Purkinje cell (primary cell): Measurements from ENCODE around the gene DAPK1. TPM values are rescaled to one million over a fixed set of nuclear protein-coding genes. Genes with fewer than 3 reads are reported as not detected.

Experiments used
- polyA plus RNA-seq: library from polyadenylated mRNA; unstranded; fragments of >200 nt; fragmentation: Nextera tagmentation; gene quantifications from 2 replicates; pipeline ENCODE4 v1.2.1, GENCODE V29; 2014

The DAPK1 gene
- 8.3 and 12.6 TPM in 2 replicates for polyA plus RNA-seq

DNA sequence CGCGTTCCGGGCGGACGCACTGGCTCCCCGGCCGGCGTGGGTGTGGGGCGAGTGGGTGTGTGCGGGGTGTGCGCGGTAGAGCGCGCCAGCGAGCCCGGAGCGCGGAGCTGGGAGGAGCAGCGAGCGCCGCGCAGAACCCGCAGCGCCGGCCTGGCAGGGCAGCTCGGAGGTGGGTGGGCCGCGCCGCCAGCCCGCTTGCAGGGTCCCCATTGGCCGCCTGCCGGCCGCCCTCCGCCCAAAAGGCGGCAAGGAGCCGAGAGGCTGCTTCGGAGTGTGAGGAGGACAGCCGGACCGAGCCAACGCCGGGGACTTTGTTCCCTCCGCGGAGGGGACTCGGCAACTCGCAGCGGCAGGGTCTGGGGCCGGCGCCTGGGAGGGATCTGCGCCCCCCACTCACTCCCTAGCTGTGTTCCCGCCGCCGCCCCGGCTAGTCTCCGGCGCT is at the start of gene DAPK1:
TSS of gene DAPK1 (plus strand) at position 264 of the 442 bp plus-strand sequence. CDS start 1,211 bp downstream, outside the sequence.

GRCh38 chr9:87725900-87726709 is 228.4 kb downstream of the DAPK1 start, which contains the start of gene CTSL:
CTSL (plus strand) TSS chr9:87726119; CDS start chr9:87727604, 1,485 bp downstream.

Other genes with a start within 250 kb of the DAPK1 start
- 73.5 and 86.3 TPM in 2 replicates for gene CTSL, start 228.3 kb downstream of the DAPK1 start, polyA plus RNA-seq